ENCODE measurements around the gene DCTN5. TPM values are rescaled to one million over a fixed set of nuclear protein-coding genes. Genes with fewer than 3 reads are reported as not detected.
"Not testable (repeated sequence)": the region's sequence is repeated elsewhere in the genome, so short reads cannot be mapped to it uniquely, and the experiment has no call there.

The DCTN5 gene
- total RNA-seq, 1 experiment from 2014 or later = 101 TPM

DNA sequence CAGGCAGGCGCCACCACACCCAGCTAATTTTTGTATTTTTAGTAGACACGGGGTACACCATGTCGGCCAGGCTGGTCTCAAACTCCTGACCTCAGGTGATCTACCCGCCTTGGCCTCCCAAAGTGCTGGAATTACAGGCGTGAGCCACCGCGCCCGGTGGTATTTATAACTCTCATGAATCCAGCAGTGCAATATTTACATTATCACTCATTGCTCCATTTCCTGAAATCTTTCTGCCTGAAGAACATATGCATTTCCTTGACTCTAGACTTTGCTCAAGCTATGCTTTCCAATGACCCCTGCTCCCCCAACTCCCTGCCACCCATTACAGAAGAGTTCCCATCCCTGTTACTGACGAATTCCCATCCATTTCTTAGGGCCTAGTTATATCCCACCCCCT lies 25.5 kb upstream of the DCTN5 start:
- Histone ChIP-seq H3K4me3 (ENCODE audit: low read depth, low read length) (no peak overlapping the region), H3K36me3 (ENCODE audit: control insufficient read depth, insufficient read depth, low read length) (no peaks in the 10 kb centered on the region), H3K9me3 (no peaks in the 10 kb centered on the region), H3K27me3 (replicated peaks; ENCODE audit: control insufficient read depth, insufficient read depth, low read length) (no peaks in the 10 kb centered on the region), H3K4me1 (no peaks in the 10 kb centered on the region)
- DNase-seq = peak; percentile 14 to 40
- Mint-ChIP-seq H3K9me3 (ENCODE audit: unreplicated experiment) (no peaks in the 10 kb centered on the region), H3K4me1 (ENCODE audit: low read depth, unreplicated experiment) (no peaks in the 10 kb centered on the region), H3K4me3 (ENCODE audit: unreplicated experiment) (no peak overlapping the region), H3K36me3 (ENCODE audit: insufficient read depth, unreplicated experiment) (peaks cover 46% of the 10 kb centered on the region), H3K27me3 (ENCODE audit: insufficient read depth, unreplicated experiment) (no peaks in the 10 kb centered on the region), H3K27ac (ENCODE audit: unreplicated experiment) (no peak overlapping the region)
- intact Hi-C loops (cut with micrococcal nuclease; ENCODE audit: unreplicated experiment) = no loop called here
- ChIA-PET POLR2A (no interaction called here), CTCF (no interaction called here)
- TF ChIP-seq, protein P1, sequence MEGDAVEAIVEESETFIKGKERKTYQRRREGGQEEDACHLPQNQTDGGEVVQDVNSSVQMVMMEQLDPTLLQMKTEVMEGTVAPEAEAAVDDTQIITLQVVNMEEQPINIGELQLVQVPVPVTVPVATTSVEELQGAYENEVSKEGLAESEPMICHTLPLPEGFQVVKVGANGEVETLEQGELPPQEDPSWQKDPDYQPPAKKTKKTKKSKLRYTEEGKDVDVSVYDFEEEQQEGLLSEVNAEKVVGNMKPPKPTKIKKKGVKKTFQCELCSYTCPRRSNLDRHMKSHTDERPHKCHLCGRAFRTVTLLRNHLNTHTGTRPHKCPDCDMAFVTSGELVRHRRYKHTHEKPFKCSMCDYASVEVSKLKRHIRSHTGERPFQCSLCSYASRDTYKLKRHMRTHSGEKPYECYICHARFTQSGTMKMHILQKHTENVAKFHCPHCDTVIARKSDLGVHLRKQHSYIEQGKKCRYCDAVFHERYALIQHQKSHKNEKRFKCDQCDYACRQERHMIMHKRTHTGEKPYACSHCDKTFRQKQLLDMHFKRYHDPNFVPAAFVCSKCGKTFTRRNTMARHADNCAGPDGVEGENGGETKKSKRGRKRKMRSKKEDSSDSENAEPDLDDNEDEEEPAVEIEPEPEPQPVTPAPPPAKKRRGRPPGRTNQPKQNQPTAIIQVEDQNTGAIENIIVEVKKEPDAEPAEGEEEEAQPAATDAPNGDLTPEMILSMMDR (IDR thresholded peaks at IDR 0.05; ENCODE audit: insufficient read depth in 1 of 2, low read depth in 1 of 2, low read length in 1 of 2, severe bottlenecking in 1 of 2, unreplicated experiment in 1 of 2) = no peak
- BruUV-seq (replicated peaks) = no TSS peak

- Mint-ChIP-seq H3K4me1 (ENCODE audit: low read depth, unreplicated experiment) (no peaks in the 10 kb centered on the region), H3K36me3 (ENCODE audit: insufficient read depth, unreplicated experiment) (peaks cover 55% of the 10 kb centered on the region), H3K27ac (ENCODE audit: unreplicated experiment) (no peak overlapping the region), H3K4me3 (ENCODE audit: unreplicated experiment) (no peak overlapping the region), H3K9me3 (ENCODE audit: unreplicated experiment) (no peaks in the 10 kb centered on the region), H3K27me3 (ENCODE audit: insufficient read depth, unreplicated experiment) (no peaks in the 10 kb centered on the region)
- Histone ChIP-seq H3K27me3 (replicated peaks; ENCODE audit: control insufficient read depth, insufficient read depth, low read length) (no peaks in the 10 kb centered on the region), H3K4me1 (no peaks in the 10 kb centered on the region), H3K4me3 (ENCODE audit: low read depth, low read length) (no peak overlapping the region), H3K9me3 (no peaks in the 10 kb centered on the region), H3K36me3 (ENCODE audit: control insufficient read depth, insufficient read depth, low read length) (peaks cover 3% of the 10 kb centered on the region; the same call in 1 of the 2 replicates)
- TF ChIP-seq, protein P1 (IDR thresholded peaks at IDR 0.05; ENCODE audit: insufficient read depth in 1 of 2, low read depth in 1 of 2, low read length in 1 of 2, severe bottlenecking in 1 of 2, unreplicated experiment in 1 of 2) = no peak
- ChIA-PET CTCF (no interaction called here), POLR2A (no interaction called here)
- BruUV-seq (replicated peaks) = no TSS peak
- no peak for DNase-seq
- intact Hi-C loops (cut with micrococcal nuclease; ENCODE audit: unreplicated experiment) = no loop called here
Measured at GRCh38 chr16:23624092-23624491, 17.2 kb upstream of the DCTN5 start.

GRCh38 chr16:23629516-23629915 lies 11.8 kb upstream of the DCTN5 start:
- Histone ChIP-seq H3K4me1 (no peaks in the 10 kb centered on the region), H3K36me3 (ENCODE audit: control insufficient read depth, insufficient read depth, low read length) (no peaks in the 10 kb centered on the region; the same call in 1 of the 2 replicates), H3K27me3 (replicated peaks; ENCODE audit: control insufficient read depth, insufficient read depth, low read length) (no peaks in the 10 kb centered on the region), H3K9me3 (no peaks in the 10 kb centered on the region), H3K4me3 (ENCODE audit: low read depth, low read length) (no peak overlapping the region)
- peaks cover 40% of the 10 kb centered on the region for H3K36me3 Mint-ChIP-seq (ENCODE audit: insufficient read depth, unreplicated experiment)
- no peak overlapping the region for H3K4me3 Mint-ChIP-seq (ENCODE audit: unreplicated experiment)
- DNase-seq = no peak
- intact Hi-C loops (cut with micrococcal nuclease; ENCODE audit: unreplicated experiment) = no loop called here
- H3K9me3 Mint-ChIP-seq (ENCODE audit: unreplicated experiment) = no peaks in the 10 kb centered on the region
- no peaks in the 10 kb centered on the region for H3K4me1 Mint-ChIP-seq (ENCODE audit: low read depth, unreplicated experiment)
- BruUV-seq (replicated peaks) = no TSS peak
- POLR2A ChIA-PET = no interaction called here
- TF ChIP-seq, protein P1 (IDR thresholded peaks at IDR 0.05; ENCODE audit: insufficient read depth in 1 of 2, low read depth in 1 of 2, low read length in 1 of 2, severe bottlenecking in 1 of 2, unreplicated experiment in 1 of 2) = no peak
- H3K27ac Mint-ChIP-seq (ENCODE audit: unreplicated experiment) = no peak overlapping the region
- H3K27me3 Mint-ChIP-seq (ENCODE audit: insufficient read depth, unreplicated experiment) = no peaks in the 10 kb centered on the region
- CTCF ChIA-PET = no interaction called here

- H3K27me3 Mint-ChIP-seq (ENCODE audit: insufficient read depth, unreplicated experiment); POLR2A ChIA-PET; H3K4me3 ChIP-seq (ENCODE audit: low read depth, low read length); intact Hi-C loops (cut with micrococcal nuclease; ENCODE audit: unreplicated experiment); H3K27me3 ChIP-seq (replicated peaks; ENCODE audit: control insufficient read depth, insufficient read depth, low read length); H3K9me3 Mint-ChIP-seq (ENCODE audit: unreplicated experiment); H3K4me1 Mint-ChIP-seq (ENCODE audit: low read depth, unreplicated experiment); H3K9me3 ChIP-seq; H3K4me3 Mint-ChIP-seq (ENCODE audit: unreplicated experiment); H3K4me1 ChIP-seq; H3K27ac Mint-ChIP-seq (ENCODE audit: unreplicated experiment); CTCF ChIA-PET; H3K36me3 ChIP-seq (ENCODE audit: control insufficient read depth, insufficient read depth, low read length); DNase-seq; BruUV-seq (replicated peaks): not testable (repeated sequence)
- peaks cover 33% of the 10 kb centered on the region for H3K36me3 Mint-ChIP-seq (ENCODE audit: insufficient read depth, unreplicated experiment)
Measured at GRCh38 chr16:23631874-23632273, 9.4 kb upstream of the DCTN5 start.
